Loucy (cell line): ENCODE data around the gene HDAC10.

Source experiments
- H2AFZ ChIP-seq: fragments of 200-600 bp; sonication (generic); 2 replicates; pipeline ENCODE4 v1.6.0; 2016; ENCODE audit warnings: antibody characterized with exemption, mild to moderate bottlenecking, low read length, moderate library complexity
- H3F3A ChIP-seq: fragments of 200-600 bp; 2 replicates; pipeline ENCODE4 v1.6.0; 2016; ENCODE audit warnings: antibody characterized with exemption, low read depth, mild to moderate bottlenecking
- H3K27me3 ChIP-seq: fragments of 200-600 bp; sonication (generic); 2 replicates; pipeline ENCODE4 v1.6.1; 2014; ENCODE audit warnings: low read length, mild to moderate bottlenecking; ENCODE audit not compliant: insufficient read depth, poor library complexity, severe bottlenecking
- H3K36me3 ChIP-seq: fragments of 200-600 bp; sonication (generic); 2 replicates; pipeline ENCODE4 v1.6.1; 2016; ENCODE audit warnings: low read length; ENCODE audit not compliant: insufficient read depth
- H3K4me1 ChIP-seq: fragments of 200-600 bp; sonication (generic); 2 replicates; pipeline ENCODE4 v1.5.1; 2014; ENCODE audit warnings: low read length, mild to moderate bottlenecking; ENCODE audit not compliant: insufficient read depth, poor library complexity, severe bottlenecking
- H3K4me2 ChIP-seq: fragments of 200-600 bp; sonication (generic); 2 replicates; pipeline ENCODE4 v1.6.0; 2014; ENCODE audit warnings: antibody characterized with exemption, low read length, low read depth, mild to moderate bottlenecking; ENCODE audit not compliant: poor library complexity, severe bottlenecking
- H3K4me3 ChIP-seq: fragments of 200-600 bp; sonication (generic); 2 replicates; pipeline ENCODE4 v1.5.1; 2014; ENCODE audit warnings: low read length, mild to moderate bottlenecking, mixed read lengths; ENCODE audit not compliant: poor library complexity, severe bottlenecking
- H3K79me2 ChIP-seq: fragments of 200-600 bp; sonication (generic); 2 replicates; pipeline ENCODE4 v1.6.1; 2014; ENCODE audit warnings: low read length; ENCODE audit not compliant: insufficient read depth
- H3K9ac ChIP-seq: fragments of 200-600 bp; sonication (generic); 2 replicates; pipeline ENCODE4 v1.6.0; 2014; ENCODE audit warnings: mild to moderate bottlenecking, low read depth, low read length, moderate library complexity; ENCODE audit not compliant: poor library complexity, severe bottlenecking
- H3K9me2 ChIP-seq: fragments of 200-600 bp; sonication (generic); replicated peaks from 2 replicates; pipeline ENCODE4 v1.6.1; 2016; ENCODE audit warnings: low read depth, low read length, mixed read lengths
- H3K9me3 ChIP-seq: fragments of 200-600 bp; sonication (generic); 2 replicates; pipeline ENCODE4 v1.6.1; 2014; ENCODE audit warnings: mild to moderate bottlenecking, antibody characterized with exemption, low read length, low read depth; ENCODE audit not compliant: insufficient read depth
- H4K20me1 ChIP-seq: fragments of 200-600 bp; sonication (generic); 2 replicates; pipeline ENCODE4 v1.6.0; 2014; ENCODE audit warnings: antibody characterized with exemption, low read length, mild to moderate bottlenecking; ENCODE audit not compliant: insufficient read depth, poor library complexity, severe bottlenecking
- EZH2phosphoT487 ChIP-seq: fragments of 200-600 bp; IDR thresholded peaks from 2 replicates; pipeline ENCODE4 v1.6.1; 2018; ENCODE audit warnings: antibody characterized with exemption, mild to moderate bottlenecking, moderate library complexity, borderline replicate concordance
- TF ChIP-seq, protein P1 (sequence below): fragments of 200-600 bp; sonication (generic); conservative IDR thresholded peaks from 2 replicates; pipeline ENCODE4 v1.5.1; 2014; ENCODE audit warnings: mild to moderate bottlenecking, antibody characterized with exemption, low read length

HDAC10 gene

DNA sequence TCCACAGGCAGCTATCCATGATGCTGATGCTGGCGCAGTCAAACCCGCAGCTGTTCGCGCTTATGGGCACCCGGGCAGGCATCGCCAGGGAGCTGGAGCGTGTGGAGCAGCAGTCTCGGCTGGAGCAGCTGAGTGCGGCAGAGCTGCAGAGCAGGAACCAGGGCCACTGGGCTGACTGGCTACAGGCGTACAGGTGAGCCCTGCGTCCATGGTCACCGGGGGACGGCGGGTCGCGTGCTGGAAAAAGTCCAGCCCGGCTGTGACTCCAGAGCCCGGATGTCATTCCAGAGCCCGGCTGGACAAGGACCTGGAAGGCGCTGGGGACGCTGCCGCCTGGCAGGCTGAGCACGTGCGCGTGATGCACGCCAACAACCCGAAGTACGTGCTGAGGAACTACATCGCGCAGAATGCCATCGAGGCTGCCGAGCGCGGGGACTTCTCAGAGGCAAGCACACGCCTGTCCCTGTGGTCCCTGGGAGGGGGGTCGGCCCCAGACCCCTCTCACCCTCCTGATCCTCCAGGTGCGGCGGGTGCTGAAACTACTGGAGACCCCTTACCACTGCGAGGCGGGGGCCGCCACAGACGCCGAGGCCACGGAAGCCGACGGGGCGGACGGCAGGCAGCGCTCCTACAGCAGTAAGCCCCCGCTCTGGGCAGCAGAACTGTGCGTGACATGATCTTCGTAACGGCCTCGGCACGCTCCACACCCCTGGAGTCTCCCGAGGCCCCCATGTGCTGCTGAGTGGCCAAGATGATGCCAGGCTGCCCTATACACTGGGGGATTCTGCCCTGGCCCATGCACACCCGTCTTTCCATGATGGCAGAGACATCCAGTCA is 34.2 kb downstream of the HDAC10 start:
- Histone ChIP-seq H3K79me2 (no peaks in the 10 kb centered on the region), H3K36me3 (peaks cover 62% of the 10 kb centered on the region; the same call in 1 of the 2 replicates), H3K4me1 (no peaks in the 10 kb centered on the region), H3K4me3 (no peak overlapping the region), H3K9me2 (no peaks in the 10 kb centered on the region), H2AFZ (no peak overlapping the region), H3K27me3 (no peaks in the 10 kb centered on the region), H3K9me3 (no peaks in the 10 kb centered on the region), H3K4me2 (no peak overlapping the region), H4K20me1 (no peaks in the 10 kb centered on the region), H3K9ac (no peak overlapping the region), H3F3A (no peaks in the 10 kb centered on the region)
- no peak for TF ChIP-seq EZH2phosphoT487
- TF ChIP-seq, protein P1, sequence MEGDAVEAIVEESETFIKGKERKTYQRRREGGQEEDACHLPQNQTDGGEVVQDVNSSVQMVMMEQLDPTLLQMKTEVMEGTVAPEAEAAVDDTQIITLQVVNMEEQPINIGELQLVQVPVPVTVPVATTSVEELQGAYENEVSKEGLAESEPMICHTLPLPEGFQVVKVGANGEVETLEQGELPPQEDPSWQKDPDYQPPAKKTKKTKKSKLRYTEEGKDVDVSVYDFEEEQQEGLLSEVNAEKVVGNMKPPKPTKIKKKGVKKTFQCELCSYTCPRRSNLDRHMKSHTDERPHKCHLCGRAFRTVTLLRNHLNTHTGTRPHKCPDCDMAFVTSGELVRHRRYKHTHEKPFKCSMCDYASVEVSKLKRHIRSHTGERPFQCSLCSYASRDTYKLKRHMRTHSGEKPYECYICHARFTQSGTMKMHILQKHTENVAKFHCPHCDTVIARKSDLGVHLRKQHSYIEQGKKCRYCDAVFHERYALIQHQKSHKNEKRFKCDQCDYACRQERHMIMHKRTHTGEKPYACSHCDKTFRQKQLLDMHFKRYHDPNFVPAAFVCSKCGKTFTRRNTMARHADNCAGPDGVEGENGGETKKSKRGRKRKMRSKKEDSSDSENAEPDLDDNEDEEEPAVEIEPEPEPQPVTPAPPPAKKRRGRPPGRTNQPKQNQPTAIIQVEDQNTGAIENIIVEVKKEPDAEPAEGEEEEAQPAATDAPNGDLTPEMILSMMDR: no peak

DNA sequence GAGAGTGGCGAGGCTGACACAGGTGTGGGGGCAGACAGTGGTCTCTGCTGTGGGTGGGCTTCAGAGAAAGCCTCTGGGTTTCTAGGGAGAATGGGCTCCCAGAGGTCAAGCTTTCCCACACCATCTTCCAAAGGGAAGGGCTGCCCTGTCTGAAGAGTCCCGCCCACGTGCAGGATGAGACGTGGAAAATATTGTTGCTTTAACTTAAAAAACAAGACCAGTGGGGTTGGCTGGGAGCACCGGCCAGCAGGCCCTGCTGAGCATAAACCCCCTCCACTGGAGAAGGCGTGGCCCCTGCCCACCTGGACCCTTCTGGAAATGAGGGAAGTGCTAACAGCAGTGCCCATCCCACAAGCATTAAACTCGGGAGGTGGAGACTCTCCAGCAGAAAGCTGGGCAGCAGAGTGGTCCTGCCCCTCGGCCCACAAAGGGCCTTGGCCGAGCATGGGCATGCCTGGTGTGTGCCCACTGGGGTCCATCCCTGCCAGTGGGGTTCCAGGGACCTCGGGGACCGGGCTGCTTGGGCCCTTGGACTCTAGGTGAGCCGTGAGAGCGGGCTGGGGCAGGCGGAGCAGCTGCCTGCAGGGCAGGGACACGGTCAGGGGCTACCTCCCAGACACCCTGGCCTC is 34.9 kb downstream of the HDAC10 start:
- no peaks in the 10 kb centered on the region for H3F3A ChIP-seq
- no peak overlapping the region for H3K4me2 ChIP-seq
- H3K9me3 ChIP-seq: no peaks in the 10 kb centered on the region
- no peak overlapping the region for H3K4me3 ChIP-seq
- H3K36me3 ChIP-seq: peaks cover 57% of the 10 kb centered on the region; the same call in 1 of the 2 replicates
- no peaks in the 10 kb centered on the region for H3K4me1 ChIP-seq
- no peaks in the 10 kb centered on the region for H3K9me2 ChIP-seq
- H2AFZ ChIP-seq: no peak overlapping the region
- no peaks in the 10 kb centered on the region for H4K20me1 ChIP-seq
- no peak overlapping the region for H3K9ac ChIP-seq
- H3K27me3 ChIP-seq: no peaks in the 10 kb centered on the region
- TF ChIP-seq, protein P1: no peak
- no peak for TF ChIP-seq EZH2phosphoT487
- no peaks in the 10 kb centered on the region for H3K79me2 ChIP-seq

DNA sequence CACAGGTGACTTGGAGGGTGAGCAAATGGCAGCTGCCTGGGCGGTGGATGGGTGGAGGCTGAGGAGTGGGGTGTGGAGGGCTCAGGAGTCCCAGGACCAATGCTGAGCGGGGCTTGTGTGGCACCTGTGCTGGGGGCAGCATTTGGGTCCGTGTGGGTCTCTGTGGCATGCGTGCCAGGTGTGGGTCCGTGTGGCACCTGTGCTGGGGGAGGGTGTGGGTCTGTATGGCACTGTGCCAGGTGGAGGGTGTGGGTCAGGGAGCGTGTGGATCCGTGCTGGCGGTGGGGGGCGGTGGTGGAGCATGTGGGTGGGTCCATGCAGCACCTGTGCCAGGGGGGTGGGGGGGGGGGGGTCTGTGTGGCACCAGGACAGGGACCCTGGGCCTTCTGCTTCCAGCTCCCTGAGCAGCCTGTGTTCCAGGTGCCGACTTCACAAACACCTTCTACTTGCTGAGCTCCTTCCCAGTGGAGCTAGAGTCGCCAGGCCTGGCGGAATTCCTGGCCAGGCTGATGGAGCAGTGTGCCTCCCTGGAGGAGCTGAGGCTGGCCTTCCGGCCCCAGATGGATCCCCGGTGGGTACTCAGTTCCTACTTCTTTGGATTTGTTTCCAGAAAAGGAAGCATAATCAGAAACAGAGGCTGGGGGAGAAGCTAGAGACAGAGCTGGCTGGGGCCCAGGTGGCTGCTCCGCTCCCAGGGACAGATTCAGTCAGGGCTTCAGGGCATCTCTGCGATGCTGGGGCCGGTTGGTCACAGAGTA is 35.6 kb downstream of the HDAC10 start:
- H2AFZ ChIP-seq: no peak overlapping the region
- no peaks in the 10 kb centered on the region for H3K4me1 ChIP-seq
- no peaks in the 10 kb centered on the region for H4K20me1 ChIP-seq
- no peaks in the 10 kb centered on the region for H3K9me3 ChIP-seq
- H3K27me3 ChIP-seq: no peaks in the 10 kb centered on the region
- no peak for TF ChIP-seq EZH2phosphoT487
- TF ChIP-seq, protein P1: no peak
- H3K36me3 ChIP-seq: peaks cover 57% of the 10 kb centered on the region; the same call in 1 of the 2 replicates
- H3K9me2 ChIP-seq: no peaks in the 10 kb centered on the region
- H3K9ac ChIP-seq: no peak overlapping the region
- no peaks in the 10 kb centered on the region for H3K79me2 ChIP-seq
- no peaks in the 10 kb centered on the region for H3F3A ChIP-seq
- no peak overlapping the region for H3K4me2 ChIP-seq
- no peak overlapping the region for H3K4me3 ChIP-seq
